OCI-LY3 (cell line): ENCODE data around the gene CAMK1.

Experiments used
- CTCF ChIP-seq: fragments of 200-600, 300-600 bp; sonication (generic); IDR thresholded peaks from 2 replicates; pipeline ENCODE4 v1.5.1; 2014; ENCODE audit warnings: antibody characterized with exemption, low read length, low read depth
- EZH2phosphoT487 ChIP-seq: fragments of 200-600 bp; shearing (Covaris generic); IDR thresholded peaks from 2 replicates; pipeline ENCODE4 v1.6.1; 2018; ENCODE audit warnings: antibody characterized with exemption, mixed run types, low read depth

GRCh38 chr3:9754678-9755077 lies 15.1 kb downstream of the CAMK1 start:
- TF ChIP-seq CTCF (no peak), EZH2phosphoT487 (no peak)
